HT-29 (cell line): ENCODE measurements around the gene OTX2. TPM values are rescaled to one million over a fixed set of nuclear protein-coding genes. Genes with fewer than 3 reads are reported as not detected.

ENCODE experiments used
- DNase-seq: peaks from one replicate; pipeline ENCODE4 v3.0.0-alpha.2; 2015; ENCODE audit warnings: low spot score
- small RNA-seq: library from RNA; depleted of rRNA; stranded (forward); fragments of <200 nt; gene quantifications from one replicate; pipeline ENCODE3, GENCODE V24; 2014
- total RNA-seq: library from RNA; depleted of rRNA; stranded (reverse); fragments of >200 nt; shearing (Covaris generic); gene quantifications from 2 replicates; pipeline ENCODE4 v1.2.3, GENCODE V29; 2014; rRNA removed

The OTX2 gene
- total RNA-seq, 1 experiment from 2014 or later, result not detected

DNA sequence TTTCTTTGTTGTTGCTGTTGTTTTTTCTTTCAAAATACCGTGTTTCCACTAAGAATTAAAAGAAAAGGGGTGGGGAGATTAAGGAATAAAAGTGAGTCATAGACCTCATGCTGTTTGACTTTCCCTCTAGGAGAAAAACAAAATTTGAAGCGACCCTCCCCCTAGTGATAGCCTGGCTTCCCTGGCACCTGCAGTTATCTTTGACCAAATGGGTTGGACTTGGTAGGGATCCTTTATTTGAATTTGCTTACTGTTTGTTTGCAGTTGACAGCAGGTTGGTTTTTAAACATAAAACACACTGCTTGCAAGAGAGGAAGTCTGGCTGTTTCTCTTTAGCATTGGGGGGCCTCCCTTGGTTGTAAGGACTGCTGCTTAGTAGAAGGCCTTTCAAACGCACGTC is 14.0 kb downstream of the OTX2 start:
- DNase-seq, result no peak

DNA sequence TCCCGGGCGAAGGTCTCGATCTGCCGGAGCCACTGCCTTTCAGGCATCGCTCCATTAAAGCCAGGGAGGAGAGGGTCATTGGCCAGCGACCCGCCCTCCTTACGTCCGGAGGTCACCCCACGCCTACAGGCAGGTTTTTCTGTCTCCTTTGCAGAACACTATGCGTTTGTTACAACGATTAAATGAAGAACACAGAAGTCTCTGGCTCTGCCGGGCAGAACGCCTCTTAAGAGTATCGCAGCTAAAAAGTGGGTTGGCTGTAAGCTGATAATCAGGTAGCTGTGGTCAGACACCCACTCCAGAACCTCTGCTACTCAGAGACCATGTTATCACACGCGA is 15.0 kb downstream of the OTX2 start:
- no peak for DNase-seq

DNA sequence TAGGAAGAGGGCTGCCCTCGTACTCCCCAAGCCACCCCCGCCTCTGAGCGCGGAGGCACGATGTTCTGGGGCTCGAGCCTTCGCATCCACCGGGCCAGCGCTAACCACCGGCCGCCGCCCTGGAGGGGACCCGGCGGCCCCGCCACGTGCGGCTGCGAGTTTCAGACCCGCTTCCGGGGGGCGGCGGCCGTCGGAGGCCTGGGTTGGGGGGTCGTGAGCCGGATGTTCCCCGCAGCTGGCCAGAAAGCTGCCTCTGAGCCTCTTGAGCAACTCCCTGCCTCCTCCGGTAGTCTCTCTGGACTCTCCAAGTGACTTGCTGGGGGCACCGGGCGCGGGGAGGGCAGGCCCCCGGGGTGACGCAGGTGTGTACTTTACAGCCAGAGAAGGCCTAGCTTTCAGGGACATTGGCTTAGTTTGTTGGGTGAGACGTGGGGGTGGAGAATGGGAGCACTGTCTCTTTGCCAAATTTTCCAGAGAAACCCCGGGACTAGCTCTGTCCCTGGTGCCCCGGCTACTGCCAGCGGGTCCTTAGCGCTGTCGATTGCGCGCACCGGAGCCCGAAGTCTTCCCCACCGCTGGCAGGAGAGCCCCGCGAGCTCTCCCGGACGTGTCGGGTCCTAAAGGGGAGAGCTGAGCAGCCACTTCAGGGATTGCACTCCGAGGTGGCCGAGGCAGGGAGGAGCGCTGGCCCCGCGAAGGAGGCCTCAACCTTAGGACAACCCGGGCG is 15.6 kb downstream of the OTX2 start:
- no peak for DNase-seq

DNA sequence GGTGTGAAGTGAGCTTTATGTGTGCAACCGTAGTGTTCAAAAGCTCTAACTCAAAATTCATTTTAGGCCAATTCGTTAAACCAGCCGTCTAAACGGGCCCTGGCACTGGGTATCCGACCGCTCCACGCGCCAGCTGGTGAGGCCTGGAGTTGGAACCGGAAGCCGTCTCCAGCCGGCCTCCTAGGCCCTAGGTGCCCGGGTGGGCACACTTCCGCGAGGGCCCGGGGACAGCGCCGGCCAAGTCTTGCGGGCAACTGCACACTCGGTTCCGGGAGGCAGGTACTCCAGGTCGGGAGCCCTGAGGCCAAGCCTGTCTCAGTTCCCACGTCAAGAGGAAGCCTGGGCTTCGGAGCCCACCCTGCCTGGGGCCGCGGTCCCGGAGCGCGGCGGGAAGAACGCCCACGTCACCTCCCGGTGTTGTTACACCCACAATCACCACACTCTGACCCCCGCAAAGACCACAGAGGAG is 16.2 kb downstream of the OTX2 start:
- DNase-seq, result no peak

DNA sequence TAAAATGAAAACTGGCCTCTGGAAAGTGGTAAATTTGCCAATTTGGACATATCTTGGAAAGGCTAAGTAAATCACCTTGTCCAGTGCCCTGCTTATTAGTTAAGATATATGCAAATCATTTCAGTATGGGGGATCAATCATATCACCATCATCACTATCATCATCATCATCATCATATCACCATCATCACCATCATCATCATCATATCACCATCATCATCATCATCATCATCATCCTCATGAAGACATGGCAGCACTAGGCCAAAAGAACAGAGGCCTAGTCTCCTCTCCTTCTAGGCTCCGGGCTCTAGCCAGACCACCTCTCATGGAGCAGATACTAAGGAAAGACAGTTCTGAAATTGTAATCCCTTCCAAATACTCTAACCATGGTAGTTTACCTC is 20.3 kb downstream of the OTX2 start:
- no peak for DNase-seq

DNA sequence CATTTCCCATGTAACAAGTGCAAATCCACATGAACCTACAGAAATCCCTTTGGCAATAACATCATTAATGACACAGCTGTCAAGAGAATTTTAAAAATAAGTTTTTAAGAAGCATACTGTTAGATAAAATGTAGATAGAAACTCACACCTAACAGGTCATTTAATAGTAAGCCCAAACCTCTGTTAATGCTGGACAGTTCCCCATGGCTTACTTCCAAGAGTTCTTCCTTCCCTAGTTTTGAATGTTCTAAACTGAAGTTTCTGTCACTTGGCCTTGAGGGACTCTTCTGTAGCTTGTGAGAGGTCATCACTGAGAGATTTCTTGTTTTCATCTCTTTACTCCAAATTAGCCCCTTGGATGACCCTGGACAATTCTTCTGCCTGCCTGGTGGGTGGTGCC is 22.7 kb downstream of the OTX2 start:
- DNase-seq, result no peak

DNA sequence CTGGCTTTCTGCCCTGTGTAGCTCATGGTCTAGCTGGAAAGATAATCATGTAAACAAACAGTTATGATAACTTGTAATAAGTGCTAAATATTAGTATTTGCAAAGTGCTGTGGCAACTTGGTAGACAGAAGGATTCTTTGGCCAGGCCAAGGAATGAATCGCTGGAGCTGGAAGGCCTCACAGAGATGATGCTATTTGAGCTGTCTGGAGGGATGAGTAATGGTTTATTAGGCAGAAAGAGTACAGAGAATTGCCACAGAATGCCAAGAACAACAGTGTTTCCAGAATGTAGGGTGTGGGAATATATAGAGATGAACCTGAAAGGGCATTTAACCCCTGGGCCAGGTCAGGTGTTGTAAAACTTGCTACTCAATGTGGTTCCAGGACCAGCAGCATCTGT is 27.6 kb downstream of the OTX2 start:
- no peak for DNase-seq

DNA sequence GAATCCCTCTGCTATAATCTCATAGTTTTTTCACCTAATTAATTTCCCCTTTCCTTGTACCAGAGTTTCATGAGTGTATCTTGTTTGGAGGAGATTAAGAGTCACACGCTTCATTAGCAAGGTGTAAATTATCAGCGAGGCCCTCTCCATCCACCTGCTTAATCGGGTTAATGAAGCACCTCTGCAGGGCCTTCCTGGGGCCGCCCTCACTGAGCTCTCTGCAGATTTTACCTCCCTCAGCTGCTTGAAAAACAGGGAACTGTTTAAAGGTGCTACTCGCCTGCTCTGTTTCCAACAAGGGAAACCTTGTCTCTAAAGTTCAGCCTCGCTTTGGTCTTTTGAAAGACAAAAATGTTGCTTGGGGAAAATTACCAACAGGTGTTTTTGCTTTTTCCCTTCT is 35.8 kb downstream of the OTX2 start:
- DNase-seq, result no peak

DNA sequence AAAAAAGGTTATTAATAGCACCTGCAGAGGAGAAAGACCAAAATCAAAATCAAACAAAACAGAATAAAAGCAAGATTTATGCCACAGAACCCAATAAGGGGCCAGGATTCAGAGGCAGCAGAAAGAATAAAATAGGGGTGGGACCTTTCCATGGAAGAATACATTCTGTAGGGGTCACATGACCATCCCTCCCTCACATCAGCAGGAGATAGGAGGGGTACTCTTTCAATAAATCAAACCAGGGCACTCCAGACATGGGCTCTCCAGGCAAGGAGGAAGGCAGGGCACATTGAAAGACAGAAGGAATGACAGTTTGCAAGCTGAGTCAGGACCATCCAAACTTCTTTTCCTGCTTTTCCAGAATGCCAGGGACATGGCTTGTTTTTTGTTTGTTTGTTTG is 39.8 kb downstream of the OTX2 start:
- DNase-seq, result no peak

DNA sequence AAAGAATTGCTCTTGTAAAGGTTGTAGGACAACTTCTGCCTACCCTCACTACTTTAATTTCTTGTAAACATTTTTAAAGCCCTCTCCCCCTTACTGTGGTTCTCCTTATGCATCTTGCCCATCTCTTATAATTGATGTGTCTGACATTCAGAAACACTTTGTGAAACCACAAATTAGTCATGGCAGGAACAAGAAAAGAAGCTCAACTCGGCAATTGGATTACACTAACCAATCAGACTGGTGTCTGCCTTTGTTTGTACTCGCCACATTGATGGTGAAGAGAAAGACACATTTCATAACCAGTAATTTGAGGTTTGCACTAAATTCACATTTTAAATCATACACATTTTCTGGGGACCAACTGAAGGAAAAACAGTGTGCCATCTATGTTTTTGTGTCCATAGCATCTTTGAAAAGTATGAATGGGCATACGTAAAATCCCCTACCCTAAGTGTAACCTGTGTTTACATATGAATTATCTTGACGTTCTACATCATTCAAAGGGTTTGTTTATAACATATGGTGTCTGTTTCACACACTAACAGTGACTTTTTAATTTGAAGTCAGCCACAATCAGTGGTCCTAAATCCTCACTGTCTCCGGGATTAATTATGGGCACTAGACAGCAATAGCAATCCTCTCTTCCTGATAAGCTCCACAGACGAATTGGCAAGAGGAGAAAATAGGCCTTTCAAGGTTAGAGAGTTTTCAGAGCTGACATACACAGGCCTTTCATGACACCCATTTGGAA is 49.9 kb downstream of the OTX2 start:
- no peak for DNase-seq

DNA sequence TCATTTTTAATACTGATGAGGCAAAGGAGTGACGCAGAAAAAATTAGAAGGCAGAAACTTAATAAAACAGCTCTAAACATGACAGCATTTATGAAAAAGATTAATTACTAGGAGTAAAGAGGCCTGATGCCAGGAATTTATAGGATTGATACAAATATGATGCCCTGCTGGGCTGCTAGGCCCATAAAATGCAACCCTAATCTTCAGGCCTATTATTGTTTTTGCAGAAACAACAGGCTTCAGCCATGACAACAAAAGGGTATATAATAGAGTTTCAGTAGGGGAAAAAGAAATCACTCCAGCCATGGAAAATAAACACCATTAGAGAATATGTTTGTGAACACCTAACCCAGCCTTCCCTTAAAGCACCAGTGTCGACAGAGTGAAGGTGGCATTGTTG is 50.6 kb downstream of the OTX2 start:
- DNase-seq, result no peak

DNA sequence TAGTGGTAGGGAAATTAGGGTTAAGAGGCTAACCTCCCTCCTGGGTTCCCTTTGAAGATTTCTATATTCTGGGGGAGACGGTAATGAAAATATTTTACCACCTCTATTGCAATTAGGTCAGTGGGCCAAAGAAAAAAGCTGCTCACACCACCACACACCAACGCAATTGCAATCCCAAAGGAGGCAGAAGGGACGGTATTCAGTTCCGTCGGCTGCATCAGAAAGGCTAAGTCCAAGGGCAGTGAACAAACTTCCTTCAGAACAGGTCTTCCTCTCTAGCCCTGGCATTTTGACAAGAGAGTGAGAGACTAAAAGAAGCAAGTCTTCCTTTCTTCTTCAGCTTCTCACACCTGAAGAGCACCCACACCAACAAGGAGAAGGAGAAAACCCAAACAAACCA is 51.2 kb downstream of the OTX2 start:
- DNase-seq, result no peak

DNA sequence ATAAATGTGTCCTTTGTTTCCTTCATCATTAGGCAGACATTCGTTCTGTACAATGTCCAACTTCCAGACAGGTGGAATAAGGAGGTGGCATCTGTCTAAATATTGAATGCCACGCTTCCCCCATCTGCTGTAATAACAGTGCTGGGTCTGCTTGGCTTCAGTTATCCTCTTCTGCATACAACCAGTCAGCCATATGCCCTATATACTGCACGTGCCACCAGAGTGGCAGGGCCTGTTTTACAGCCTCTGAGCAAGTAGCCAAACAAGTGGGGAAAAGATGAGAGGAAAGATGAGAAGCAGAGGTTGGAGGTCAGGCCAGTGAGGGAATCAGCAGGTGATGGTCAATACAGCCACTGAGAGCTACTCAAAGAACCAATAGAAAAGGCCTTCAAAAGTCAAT is 55.4 kb downstream of the OTX2 start:
- DNase-seq, result no peak

DNA sequence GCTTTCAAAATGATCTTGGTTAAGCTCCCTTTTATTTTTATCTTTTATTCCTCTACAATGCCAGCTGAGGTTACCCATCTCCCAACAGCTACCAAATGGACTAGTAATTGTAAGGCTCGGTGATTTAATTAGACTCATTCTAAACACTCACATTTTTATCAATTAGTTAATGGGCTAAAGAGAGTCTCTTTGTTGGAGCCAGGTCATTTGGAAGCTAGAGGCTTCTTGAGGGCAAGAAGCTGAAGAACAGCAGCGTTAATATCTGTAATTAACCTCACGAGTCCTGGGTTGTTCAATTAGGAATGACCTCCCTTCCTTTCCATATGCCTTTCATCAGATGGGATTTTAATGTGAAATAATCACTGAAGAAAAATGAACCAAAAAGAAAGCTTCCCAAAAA is 56.9 kb downstream of the OTX2 start:
- DNase-seq, result no peak

DNA sequence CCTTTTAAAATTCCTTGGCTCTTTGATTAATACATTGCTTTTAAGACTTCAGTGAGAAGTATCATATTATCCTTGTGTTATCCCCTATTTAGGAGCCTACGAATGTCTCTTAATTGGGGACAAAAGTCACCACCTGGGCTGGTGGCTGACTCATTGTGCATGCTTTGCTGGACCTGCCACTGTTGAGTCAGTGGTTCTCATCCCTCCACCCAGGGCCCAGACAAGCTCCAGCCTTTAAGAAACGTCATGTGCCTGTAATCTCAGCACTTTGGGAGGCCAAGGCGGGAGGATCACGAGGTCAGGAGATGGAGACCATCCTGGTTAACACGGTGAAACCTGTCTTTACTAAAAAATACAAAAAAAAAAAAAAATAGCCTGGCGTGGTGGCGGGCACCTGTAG is 57.9 kb downstream of the OTX2 start:
- DNase-seq, result no peak

DNA sequence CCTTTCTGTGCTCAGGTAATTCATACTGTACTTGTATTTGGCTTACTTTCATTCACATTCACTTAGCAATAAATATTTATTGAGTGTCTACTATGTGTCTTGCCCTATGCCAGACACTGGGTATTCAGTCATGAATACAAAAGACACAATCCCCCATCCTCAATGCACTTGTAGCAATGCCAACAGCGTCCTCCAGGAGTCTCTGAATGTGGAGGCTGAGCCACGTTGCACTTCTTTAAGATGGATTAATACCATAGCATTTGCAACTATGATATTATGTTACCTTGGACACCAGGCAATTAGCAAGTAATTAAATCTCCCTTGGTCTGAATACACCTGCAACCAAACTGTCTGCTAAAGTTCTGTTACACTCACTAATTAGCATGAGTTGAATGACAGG is 58.8 kb downstream of the OTX2 start:
- no peak for DNase-seq

Small RNA genes lying within 50 kb of the gene (small RNA-seq; reads per million reads assigned to genes)
- gene RN7SL461P (not detected), gene RNU6-1204P (not detected)

Other genes with a start within 250 kb of the OTX2 start
- gene TMEM260, start 230.7 kb downstream of the OTX2 start, total RNA-seq, result 12.2 and 19.0 TPM in 2 replicates